Measurements from ENCODE around the gene SCN8A.

GRCh38 chr12:51746416-51746815 is 155.4 kb downstream of the SCN8A start:
- TF ChIP-seq CTCF (IDR thresholded peaks at IDR 0.05; ENCODE audit: extremely low read depth in 1 of 2, insufficient read depth in 1 of 2, low read depth in 1 of 2, low read length in 2 of 2) (no peak), MYC (IDR thresholded peaks at IDR 0.05; ENCODE audit: low read depth, low read length) (no peak), POLR2AphosphoS5 (IDR thresholded peaks at IDR 0.05; ENCODE audit: insufficient read depth, low read depth, low read length) (no peak)

Measured in endothelial cell of umbilical vein (primary cell).